ENCODE measurements around the gene KCNJ14. TPM values are rescaled to one million over a fixed set of nuclear protein-coding genes. Genes with fewer than 3 reads are reported as not detected.

The KCNJ14 gene
- total RNA-seq = 0.42 TPM
- 0.33 TPM for polyA plus RNA-seq

DNA sequence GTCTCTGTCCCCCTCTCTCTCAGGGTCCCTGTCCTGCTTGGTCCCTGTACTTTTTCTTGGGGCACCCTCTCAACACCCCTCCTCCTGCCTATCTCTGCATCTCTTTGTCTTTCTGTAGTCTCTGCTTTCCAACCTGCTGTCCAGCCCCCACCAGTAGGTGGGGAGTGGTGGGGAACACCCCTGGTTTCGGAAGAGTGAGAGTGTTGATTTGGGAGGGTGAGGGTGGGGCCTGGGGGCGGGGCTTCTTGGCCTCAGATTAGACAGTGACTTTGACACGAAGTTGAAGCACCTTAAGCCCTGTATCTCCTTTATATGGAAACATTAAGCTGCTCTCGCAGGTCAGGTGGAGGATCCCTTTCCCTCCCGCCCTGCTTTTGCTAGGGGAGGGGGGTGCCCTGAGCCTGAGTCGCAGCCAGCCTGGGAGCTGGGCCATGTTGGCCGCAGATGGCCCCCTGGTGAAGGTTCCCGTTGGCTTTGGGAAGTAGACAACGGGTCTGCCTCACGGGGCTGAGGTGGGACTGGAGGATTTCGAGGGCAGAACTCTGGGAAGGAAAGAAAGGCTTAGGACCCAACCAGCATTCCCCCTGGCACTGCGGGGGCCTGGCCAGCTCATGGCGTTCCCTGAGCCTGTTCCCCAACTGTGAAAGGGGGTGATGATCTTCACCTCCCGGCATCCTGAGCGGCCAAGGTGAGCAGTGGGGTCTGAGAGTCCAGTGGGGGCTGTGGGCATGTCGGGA, at the start of gene KCNJ14:
TSS of gene KCNJ14 (plus strand) at position 404 of the 737 bp plus-strand sequence. CDS start 6,151 bp downstream, outside the sequence.
- no peak within 1 kb of the TSS for H3K4me3 ChIP-seq (ENCODE audit: low read depth, low read length)
- no peak for DNase-seq (ENCODE audit: extremely low spot score)
- no peaks in the 10 kb centered on the region for H3K4me1 ChIP-seq (ENCODE audit: insufficient read depth)
- 79% methylated on average over 16 of the region's 16 CpGs for WGBS
- peaks cover 2% of the 10 kb centered on the region for H3K36me3 ChIP-seq (ENCODE audit: insufficient read depth)
- H3K27ac ChIP-seq (ENCODE audit: low read depth) = no peak within 1 kb of the TSS

DNA sequence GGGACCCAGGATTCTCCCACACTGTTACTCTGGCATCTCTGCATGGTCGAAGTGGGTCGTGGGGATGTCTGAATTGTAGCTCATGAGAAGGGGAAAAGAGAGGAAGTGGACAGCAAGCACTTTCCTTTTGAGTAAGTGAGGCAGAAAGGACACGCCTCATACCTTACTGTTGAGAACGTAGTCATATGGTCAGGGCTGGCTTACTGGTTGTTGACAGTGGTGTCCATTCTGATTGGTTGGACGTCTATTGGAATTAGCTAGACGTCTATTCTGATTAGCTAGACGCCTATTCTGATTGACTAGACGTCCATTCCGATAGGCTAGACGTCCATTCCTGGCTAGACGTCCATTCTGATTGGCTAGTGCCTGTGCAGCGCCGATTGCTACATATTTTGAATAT, 49.5 kb upstream of the KCNJ14 start:
- H3K4me3 ChIP-seq (ENCODE audit: low read depth, low read length) = no peak overlapping the region
- no peaks in the 10 kb centered on the region for H3K36me3 ChIP-seq (ENCODE audit: insufficient read depth)
- WGBS = 81% methylated on average over 13 of the region's 13 CpGs
- no peak overlapping the region for H3K27ac ChIP-seq (ENCODE audit: low read depth)
- H3K4me1 ChIP-seq (ENCODE audit: insufficient read depth) = no peaks in the 10 kb centered on the region
- DNase-seq (ENCODE audit: extremely low spot score) = no peak

DNA sequence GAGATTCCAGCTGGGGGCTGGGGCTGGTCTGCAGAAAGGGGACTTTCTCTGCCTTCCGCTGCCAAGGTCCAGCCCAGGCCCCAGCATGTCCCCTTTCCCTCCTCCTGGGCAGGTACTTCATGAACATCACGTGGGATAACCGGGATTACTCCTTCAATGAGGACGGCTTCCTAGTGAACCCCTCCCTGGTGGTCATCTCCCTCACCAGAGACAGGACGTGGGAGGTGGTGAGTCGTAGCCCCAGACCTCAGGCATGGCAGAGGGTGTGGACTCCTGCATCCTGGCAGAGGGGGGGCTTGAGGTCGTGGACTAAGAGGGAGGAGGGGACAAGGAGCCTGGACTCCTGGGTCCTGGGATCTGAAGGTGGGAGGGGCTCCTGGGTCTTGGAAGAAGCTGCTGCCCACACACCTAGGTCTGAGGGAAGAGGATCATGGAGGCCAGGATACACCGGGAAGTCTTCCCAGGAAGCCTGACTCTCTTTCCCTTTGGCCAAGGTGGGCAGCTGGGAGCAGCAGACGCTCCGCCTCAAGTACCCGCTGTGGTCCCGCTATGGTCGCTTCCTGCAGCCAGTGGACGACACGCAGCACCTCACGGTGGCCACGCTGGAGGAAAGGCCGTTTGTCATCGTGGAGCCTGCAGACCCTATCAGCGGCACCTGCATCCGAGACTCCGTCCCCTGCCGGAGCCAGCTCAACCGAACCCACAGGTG, 41.3 kb upstream of the KCNJ14 start:
- Histone ChIP-seq H3K4me3 (ENCODE audit: low read depth, low read length) (no peak overlapping the region), H3K36me3 (ENCODE audit: insufficient read depth) (no peaks in the 10 kb centered on the region), H3K4me1 (ENCODE audit: insufficient read depth) (no peaks in the 10 kb centered on the region), H3K27ac (ENCODE audit: low read depth) (no peak overlapping the region)
- 56% methylated on average over 24 of the region's 24 CpGs for WGBS
- no peak for DNase-seq (ENCODE audit: extremely low spot score)

DNA sequence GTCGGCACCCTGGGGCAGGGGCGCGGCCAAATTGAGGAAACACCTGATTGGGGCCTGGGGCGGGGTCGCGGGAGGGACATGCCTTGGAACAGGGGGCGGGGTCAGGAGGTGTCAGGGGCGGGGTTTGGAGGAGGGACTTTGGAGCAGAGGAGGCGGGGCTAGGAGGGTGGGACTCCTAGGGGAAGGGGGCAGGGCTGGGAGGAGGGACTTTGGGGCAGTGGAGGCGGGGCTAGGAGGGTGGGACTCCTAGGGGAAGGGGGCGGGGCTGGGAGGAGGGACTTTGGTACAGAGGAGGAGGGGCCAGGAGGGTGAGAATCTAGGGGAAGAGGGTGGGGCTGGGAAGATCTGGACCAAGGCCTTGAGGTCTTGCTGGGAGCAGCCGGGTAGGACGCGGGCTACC, 40.0 kb upstream of the KCNJ14 start:
- 17% methylated on average over 14 of the region's 14 CpGs for WGBS
- no peaks in the 10 kb centered on the region for H3K4me1 ChIP-seq (ENCODE audit: insufficient read depth)
- DNase-seq (ENCODE audit: extremely low spot score) = no peak
- H3K27ac ChIP-seq (ENCODE audit: low read depth) = no peak overlapping the region
- no peak overlapping the region for H3K4me3 ChIP-seq (ENCODE audit: low read depth, low read length)
- H3K36me3 ChIP-seq (ENCODE audit: insufficient read depth) = no peaks in the 10 kb centered on the region

DNA sequence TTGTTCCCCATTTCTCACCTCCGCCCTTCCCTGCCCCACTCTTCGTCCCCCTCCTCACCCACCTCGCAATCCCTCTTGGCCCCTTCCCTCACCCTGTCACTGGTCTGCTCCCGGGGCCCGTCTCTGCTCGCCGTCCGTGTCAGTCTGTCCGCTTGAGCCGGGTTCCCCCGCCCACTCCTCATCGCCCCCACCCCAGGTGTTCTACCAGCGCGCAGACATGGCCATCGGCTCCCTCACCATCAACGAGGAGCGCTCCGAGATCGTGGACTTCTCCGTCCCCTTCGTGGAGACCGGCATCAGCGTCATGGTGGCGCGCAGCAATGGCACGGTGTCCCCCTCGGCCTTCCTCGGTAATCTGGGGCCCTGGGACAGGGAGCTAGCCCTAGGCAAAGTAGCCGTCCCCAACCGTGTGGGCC, 39.6 kb upstream of the KCNJ14 start:
- no peaks in the 10 kb centered on the region for H3K4me1 ChIP-seq (ENCODE audit: insufficient read depth)
- H3K4me3 ChIP-seq (ENCODE audit: low read depth, low read length) = no peak overlapping the region
- WGBS = 37% methylated on average over 30 of the region's 30 CpGs
- H3K36me3 ChIP-seq (ENCODE audit: insufficient read depth) = no peaks in the 10 kb centered on the region
- no peak overlapping the region for H3K27ac ChIP-seq (ENCODE audit: low read depth)
- DNase-seq (ENCODE audit: extremely low spot score) = no peak

DNA sequence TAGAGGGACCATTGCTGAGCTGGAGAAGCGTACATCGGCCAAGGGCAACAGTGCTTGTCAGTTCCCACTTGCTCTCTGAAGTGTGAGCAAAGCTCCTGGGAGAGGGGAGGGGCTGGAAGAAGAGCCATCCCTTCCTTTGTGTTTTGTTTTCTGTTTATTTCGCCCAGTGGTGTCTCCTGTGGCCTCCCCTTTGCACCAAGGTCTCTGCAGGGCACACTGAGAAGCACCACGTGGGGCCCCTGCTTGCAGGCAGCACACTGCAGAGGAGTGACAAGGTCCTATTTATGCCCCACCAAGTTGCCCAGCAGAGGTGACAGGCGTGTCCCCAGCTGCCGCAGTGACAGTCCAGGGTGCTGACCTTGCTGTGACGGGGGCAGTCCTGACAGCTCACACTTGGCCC, 38.0 kb upstream of the KCNJ14 start:
- DNase-seq (ENCODE audit: extremely low spot score) = no peak
- H3K27ac ChIP-seq (ENCODE audit: low read depth) = no peak overlapping the region
- H3K4me1 ChIP-seq (ENCODE audit: insufficient read depth) = no peaks in the 10 kb centered on the region
- H3K36me3 ChIP-seq (ENCODE audit: insufficient read depth) = no peaks in the 10 kb centered on the region
- WGBS = 77% methylated on average over 7 of the region's 7 CpGs
- no peak overlapping the region for H3K4me3 ChIP-seq (ENCODE audit: low read depth, low read length)

DNA sequence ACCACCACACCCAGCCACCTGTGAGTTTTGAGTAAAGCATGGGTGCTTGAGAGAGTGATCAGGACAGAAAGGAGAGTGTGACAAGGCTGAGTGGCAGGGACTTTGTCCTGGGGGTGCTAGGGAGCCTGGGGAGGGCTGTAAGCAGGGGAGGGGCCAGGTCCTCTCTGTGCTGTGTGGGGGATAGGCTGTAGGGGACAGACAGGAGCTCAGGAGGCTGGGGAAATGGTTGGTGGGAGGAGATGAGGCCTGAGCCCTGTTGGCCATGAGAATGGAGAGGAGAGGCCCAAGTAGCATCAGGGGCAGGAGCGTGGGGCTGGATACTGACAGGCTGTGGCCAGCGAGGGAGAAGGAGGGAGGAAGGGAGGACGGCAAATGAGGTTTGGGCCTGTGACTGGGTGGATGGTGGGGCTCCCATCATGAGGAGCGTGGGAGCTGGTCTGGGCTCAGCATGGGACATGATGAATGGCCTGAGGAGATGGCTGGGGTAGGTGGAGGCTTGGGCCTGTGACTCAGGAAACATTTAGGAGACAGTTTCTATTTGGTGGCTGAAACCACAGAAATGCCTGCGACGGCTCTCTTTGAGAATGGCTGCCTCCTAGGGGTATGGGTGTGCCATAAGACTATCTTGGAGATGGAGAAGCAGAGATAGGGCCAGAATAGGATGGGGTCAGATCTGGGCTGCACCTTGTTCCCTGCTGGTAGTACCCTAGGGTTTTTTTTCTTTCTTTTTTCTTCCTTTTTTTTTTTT, 36.9 kb upstream of the KCNJ14 start:
- no peak overlapping the region for H3K4me3 ChIP-seq (ENCODE audit: low read depth, low read length)
- 86% methylated on average over 6 of the region's 6 CpGs for WGBS
- H3K4me1 ChIP-seq (ENCODE audit: insufficient read depth) = no peaks in the 10 kb centered on the region
- no peak for DNase-seq (ENCODE audit: extremely low spot score)
- H3K27ac ChIP-seq (ENCODE audit: low read depth) = no peak overlapping the region
- H3K36me3 ChIP-seq (ENCODE audit: insufficient read depth) = no peaks in the 10 kb centered on the region

DNA sequence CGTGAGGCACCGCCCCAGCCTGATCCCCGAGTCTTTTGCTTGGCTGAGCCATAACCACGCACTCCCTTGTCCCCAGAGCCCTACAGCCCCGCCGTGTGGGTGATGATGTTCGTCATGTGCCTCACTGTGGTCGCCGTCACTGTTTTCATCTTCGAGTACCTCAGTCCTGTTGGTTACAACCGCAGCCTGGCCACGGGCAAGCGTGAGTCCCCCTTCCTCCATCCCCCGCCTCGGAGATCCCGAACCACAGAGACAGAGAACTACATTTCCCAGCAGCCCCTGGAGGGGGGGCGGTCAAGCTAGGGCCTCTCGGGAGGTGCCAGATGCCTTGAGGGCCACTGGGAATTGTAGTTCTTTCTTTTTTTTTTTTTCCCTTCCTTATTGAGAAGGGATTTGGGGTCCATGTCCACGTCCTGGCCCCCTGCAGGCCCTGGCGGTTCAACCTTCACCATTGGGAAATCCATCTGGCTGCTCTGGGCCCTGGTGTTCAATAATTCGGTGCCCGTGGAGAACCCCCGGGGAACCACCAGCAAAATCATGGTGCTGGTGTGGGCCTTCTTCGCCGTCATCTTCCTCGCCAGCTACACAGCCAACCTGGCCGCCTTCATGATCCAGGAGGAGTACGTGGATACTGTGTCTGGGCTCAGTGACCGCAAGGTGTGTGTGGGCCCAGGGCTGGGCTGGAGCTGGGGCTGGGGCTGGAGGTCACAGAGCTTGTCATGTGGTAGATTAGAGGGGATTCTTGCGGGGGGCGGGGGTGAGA, 36.0 kb upstream of the KCNJ14 start:
- WGBS = 69% methylated on average over 31 of the region's 31 CpGs
- Histone ChIP-seq H3K27ac (ENCODE audit: low read depth) (no peak overlapping the region), H3K4me1 (ENCODE audit: insufficient read depth) (no peaks in the 10 kb centered on the region), H3K4me3 (ENCODE audit: low read depth, low read length) (no peak overlapping the region), H3K36me3 (ENCODE audit: insufficient read depth) (no peaks in the 10 kb centered on the region)
- no peak for DNase-seq (ENCODE audit: extremely low spot score)

DNA sequence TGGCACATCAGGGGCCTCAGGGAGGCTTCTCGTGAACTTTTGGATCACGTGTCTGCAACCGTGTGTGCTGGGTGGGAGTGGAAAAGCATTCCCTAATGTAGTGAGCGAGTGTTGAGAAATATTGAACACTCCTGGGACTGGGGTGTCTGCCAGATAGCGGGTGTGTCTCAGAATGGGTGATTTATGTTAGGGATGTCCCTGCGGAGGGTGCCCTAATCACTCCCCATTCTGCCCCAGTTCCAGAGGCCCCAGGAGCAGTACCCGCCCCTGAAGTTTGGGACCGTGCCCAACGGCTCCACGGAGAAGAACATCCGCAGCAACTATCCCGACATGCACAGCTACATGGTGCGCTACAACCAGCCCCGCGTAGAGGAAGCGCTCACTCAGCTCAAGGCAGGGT, 33.8 kb upstream of the KCNJ14 start:
- Histone ChIP-seq H3K4me1 (ENCODE audit: insufficient read depth) (no peaks in the 10 kb centered on the region), H3K27ac (ENCODE audit: low read depth) (no peak overlapping the region), H3K4me3 (ENCODE audit: low read depth, low read length) (no peak overlapping the region), H3K36me3 (ENCODE audit: insufficient read depth) (no peaks in the 10 kb centered on the region)
- DNase-seq (ENCODE audit: extremely low spot score) = no peak
- 68% methylated on average over 16 of the region's 16 CpGs for WGBS

DNA sequence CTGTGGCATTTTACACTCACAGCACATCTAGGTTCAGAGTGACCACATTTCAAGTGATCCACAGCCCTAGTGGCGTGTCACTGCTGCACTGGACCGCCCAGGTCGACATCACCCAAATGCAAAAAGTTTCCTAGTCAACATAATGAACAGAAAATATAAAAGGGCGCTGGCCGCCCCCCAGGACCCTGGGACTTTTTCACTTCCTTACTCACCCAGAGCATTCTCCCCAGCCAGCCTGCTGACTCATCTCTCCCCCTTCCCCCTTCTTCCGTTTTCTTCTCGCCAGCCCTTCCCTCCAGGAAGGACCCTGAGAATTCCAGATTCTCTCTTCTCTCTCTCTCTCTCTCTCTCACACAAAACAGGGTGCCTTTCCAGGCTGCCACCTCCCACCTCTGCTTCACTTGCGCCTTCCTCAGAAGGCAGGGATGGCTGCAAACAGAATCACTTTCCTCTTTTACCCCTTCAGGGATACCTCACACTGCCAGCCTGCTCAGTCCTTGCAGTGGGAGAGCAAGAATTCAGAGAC, 30.6 kb upstream of the KCNJ14 start:
- Histone ChIP-seq H3K4me1 (ENCODE audit: insufficient read depth) (no peaks in the 10 kb centered on the region), H3K27ac (ENCODE audit: low read depth) (no peak overlapping the region), H3K4me3 (ENCODE audit: low read depth, low read length) (no peak overlapping the region), H3K36me3 (ENCODE audit: insufficient read depth) (no peaks in the 10 kb centered on the region)
- WGBS = 40% methylated on average over 8 of the region's 8 CpGs
- DNase-seq (ENCODE audit: extremely low spot score) = no peak

DNA sequence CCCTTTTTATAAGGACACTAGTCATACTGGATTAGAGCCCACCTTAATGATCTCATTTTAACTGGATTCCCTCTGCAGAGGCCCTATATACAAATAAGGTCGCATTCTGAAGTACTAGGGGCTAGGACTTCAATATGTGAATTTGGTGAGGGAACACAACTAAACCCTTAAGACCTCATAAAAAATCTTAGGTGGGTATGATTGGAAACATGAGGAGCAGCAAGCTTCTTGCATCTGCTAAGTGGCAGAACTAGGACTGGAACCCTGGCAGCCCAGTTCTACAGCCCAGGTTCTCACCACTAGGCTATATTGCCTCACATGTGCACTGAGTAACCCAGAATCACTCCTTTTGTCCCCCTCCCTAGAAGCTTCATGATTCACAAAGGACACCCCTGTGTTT, 26.7 kb upstream of the KCNJ14 start:
- 73% methylated on average over 1 of the region's 1 CpG for WGBS
- no peak for DNase-seq (ENCODE audit: extremely low spot score)
- H3K4me3 ChIP-seq (ENCODE audit: low read depth, low read length) = no peak overlapping the region
- H3K4me1 ChIP-seq (ENCODE audit: insufficient read depth) = no peaks in the 10 kb centered on the region
- no peak overlapping the region for H3K27ac ChIP-seq (ENCODE audit: low read depth)
- H3K36me3 ChIP-seq (ENCODE audit: insufficient read depth) = no peaks in the 10 kb centered on the region

DNA sequence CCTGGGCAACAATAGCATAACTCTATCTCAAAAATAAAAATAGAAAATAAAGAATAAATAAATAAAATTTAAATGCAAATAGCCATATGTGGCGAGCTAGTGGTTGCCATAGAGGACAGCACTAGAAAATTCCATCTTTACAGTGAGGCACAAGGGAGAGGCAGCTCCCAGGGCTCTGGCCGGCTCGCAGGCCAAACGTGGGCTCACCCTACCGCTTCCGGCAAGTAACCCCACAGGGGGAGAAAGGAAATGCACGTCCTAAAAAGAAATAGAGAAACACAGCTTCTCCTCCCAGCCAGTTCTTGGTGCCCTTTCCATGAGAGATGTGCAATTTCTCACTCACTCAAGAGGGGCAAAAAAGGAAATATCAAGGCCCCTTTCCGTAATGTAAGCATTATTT, 22.0 kb upstream of the KCNJ14 start:
- Histone ChIP-seq H3K27ac (ENCODE audit: low read depth) (no peak overlapping the region), H3K4me1 (ENCODE audit: insufficient read depth) (no peaks in the 10 kb centered on the region), H3K36me3 (ENCODE audit: insufficient read depth) (no peaks in the 10 kb centered on the region), H3K4me3 (ENCODE audit: low read depth, low read length) (no peak overlapping the region)
- 68% methylated on average over 8 of the region's 8 CpGs for WGBS
- no peak for DNase-seq (ENCODE audit: extremely low spot score)

DNA sequence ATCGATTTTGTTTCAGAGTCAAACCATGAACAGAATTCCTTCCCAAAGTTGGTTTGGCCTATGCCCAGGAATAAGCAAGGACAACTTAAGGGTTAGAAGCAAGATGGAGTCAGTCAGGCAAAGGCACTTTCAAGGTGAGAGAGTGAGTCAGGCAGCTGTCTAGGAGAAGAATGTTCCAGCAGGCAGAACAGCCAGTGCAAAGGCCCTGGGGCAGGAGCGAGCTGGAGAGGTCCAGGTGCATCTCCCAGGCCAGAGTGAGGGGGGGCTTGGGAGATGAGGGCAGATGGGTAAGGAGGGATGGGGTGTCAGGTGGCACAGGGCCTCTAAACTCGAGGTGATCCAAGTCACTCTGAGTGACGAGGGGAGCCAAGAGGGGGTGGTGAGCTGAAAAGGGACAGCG, 18.8 kb upstream of the KCNJ14 start:
- DNase-seq (ENCODE audit: extremely low spot score) = no peak
- WGBS = 89% methylated on average over 5 of the region's 5 CpGs

More for the DNA sequence above, 18.8 kb upstream of the KCNJ14 start:
- Histone ChIP-seq H3K4me3 (ENCODE audit: low read depth, low read length) (no peak overlapping the region), H3K27ac (ENCODE audit: low read depth) (no peak overlapping the region), H3K36me3 (ENCODE audit: insufficient read depth) (no peaks in the 10 kb centered on the region), H3K4me1 (ENCODE audit: insufficient read depth) (no peaks in the 10 kb centered on the region)
